ENCODE measurements around the gene FUT3. TPM values are rescaled to one million over a fixed set of nuclear protein-coding genes. Genes with fewer than 3 reads are reported as not detected.

Gene FUT3
- total RNA-seq = 7.5 and 12.1 TPM in 2 replicates

GRCh38 chr19:5851302-5851701, at the start of gene FUT3:
Gene FUT3 (minus strand): TSS chr19:5851449.

GRCh38 chr19:5839065-5840017, 11.9 kb downstream of the FUT3 start, which contains the start of gene FUT6:
Gene FUT6 (minus strand): TSS chr19:5839702. CDS start chr19:5832567, 7,135 bp downstream.

GRCh38 chr19:5804516-5805461, 46.5 kb downstream of the FUT3 start, which contains the start of gene NRTN:
Gene NRTN (plus strand): TSS chr19:5805067. CDS start chr19:5824166, 19,099 bp downstream.

Other genes starting within 250 kb of the FUT3 start
- gene SAFB2, start 228.7 kb downstream of the FUT3 start, total RNA-seq = 15.2 and 17.7 TPM in 2 replicates
- gene SAFB, start 228.4 kb downstream of the FUT3 start, total RNA-seq = 31.6 and 36.7 TPM in 2 replicates
- gene MICOS13, start 170.9 kb downstream of the FUT3 start, total RNA-seq = 31.5 and 31.8 TPM in 2 replicates
- gene HSD11B1L, start 170.4 kb downstream of the FUT3 start, total RNA-seq = 14.5 and 19.3 TPM in 2 replicates
- 601 and 1,423 TPM in 2 replicates for gene RPL36, start 161.2 kb downstream of the FUT3 start, total RNA-seq
- 137 and 179 TPM in 2 replicates for gene LONP1, start 131.3 kb downstream of the FUT3 start, total RNA-seq
- gene CATSPERD, start 130.8 kb downstream of the FUT3 start, total RNA-seq = not detected in 2 replicates
- gene PRR22, start 66.7 kb downstream of the FUT3 start, total RNA-seq = 0.48 TPM in 1 of 2 replicates, not detected in the other
- gene DUS3L, start 60.3 kb downstream of the FUT3 start, total RNA-seq = 41.2 and 42.0 TPM in 2 replicates
- 0.21 and 0.24 TPM in 2 replicates for gene NRTN, start 46.4 kb downstream of the FUT3 start, total RNA-seq
- gene FUT6, start 11.7 kb downstream of the FUT3 start, total RNA-seq = under 0.01 and 2.8 TPM in 2 replicates
- not detected in 2 replicates for gene FUT5, start 19.1 kb upstream of the FUT3 start, total RNA-seq
- 317 and 329 TPM in 2 replicates for gene NDUFA11, start 52.3 kb upstream of the FUT3 start, total RNA-seq
- gene VMAC, start 53.4 kb upstream of the FUT3 start, total RNA-seq = 3.1 and 6.2 TPM in 2 replicates
- 6.5 and 8.5 TPM in 2 replicates for gene CAPS, start 62.8 kb upstream of the FUT3 start, total RNA-seq
- 28.6 and 28.7 TPM in 2 replicates for gene RANBP3, start 126.7 kb upstream of the FUT3 start, total RNA-seq